HEK293 (cell line): ENCODE measurements around the gene CARNS1.

Source experiments
- CTCF ChIA-PET: fragments of 350-600 bp; formaldehyde crosslinking; extraction: SDS; loops from one replicate; lab custom pipeline; 2021; ENCODE audit warnings: antibody characterized with exemption; lab: Yijun Ruan, JAX
- POLR2A ChIA-PET: fragments of 300-600 bp; formaldehyde crosslinking; extraction: SDS; loops from one replicate; lab custom pipeline; 2020; ENCODE audit warnings: antibody characterized with exemption, inconsistent platforms; lab: Yijun Ruan, JAX
- H3K27ac ChIP-seq: fragments of 200-500 bp; sonication (Bioruptor generic); 2 replicates; pipeline ENCODE4 v1.5.1; 2014; ENCODE audit warnings: low read depth, low read length, control low read depth, inconsistent platforms; ENCODE audit errors: extremely low read depth
- H3K36me3 ChIP-seq, 2 experiments: fragments of 200-500 bp in 1 of 2; sonication (Bioruptor generic) in 1 of 2; 1 replicate in 1 of 2; 2 replicates in 1 of 2; pipeline ENCODE4 v1.5.1; 2014 to 2017; ENCODE audit warnings: inconsistent platforms in 2 of 2, low read length in 2 of 2; ENCODE audit not compliant: control insufficient read depth in 2 of 2, insufficient read depth in 1 of 2
- H3K4me1 ChIP-seq: fragments of 200-500 bp; sonication (Bioruptor generic); 2 replicates; pipeline ENCODE4 v1.5.1; 2014; ENCODE audit warnings: mild to moderate bottlenecking, low read length, inconsistent platforms; ENCODE audit not compliant: control insufficient read depth, insufficient read depth
- H3K4me3 ChIP-seq: 2 replicates; pipeline ENCODE4 v1.5.1; 2011; ENCODE audit warnings: low read depth, mild to moderate bottlenecking, control low read depth, low read length, moderate library complexity
- H3K9me3 ChIP-seq: fragments of 200-500 bp; sonication (Bioruptor generic); 2 replicates; pipeline ENCODE4 v1.5.1; 2014; ENCODE audit warnings: low read depth, low read length, inconsistent platforms; ENCODE audit not compliant: control insufficient read depth, insufficient read depth
- GLI2 ChIP-seq: fragments of 450-650 bp; formaldehyde crosslinking; IDR thresholded peaks from 2 replicates; pipeline ENCODE4; 2017; ENCODE audit warnings: missing biosample characterization, missing genetic modification characterization, low read depth, borderline replicate concordance
- ZBTB1 ChIP-seq: fragments of 450-650 bp; formaldehyde crosslinking; IDR thresholded peaks from 2 replicates; pipeline ENCODE4 v1.5.1; 2016; ENCODE audit warnings: missing biosample characterization, missing genetic modification characterization
- ZNF10 ChIP-seq: fragments of 450-650 bp; formaldehyde crosslinking; IDR thresholded peaks from 2 replicates; pipeline ENCODE4 v1.5.1; 2017; ENCODE audit warnings: missing biosample characterization, missing genetic modification characterization
- ZNF121 ChIP-seq: fragments of 450-650 bp; formaldehyde crosslinking; IDR thresholded peaks from 2 replicates; pipeline ENCODE4 v1.5.1; 2016; ENCODE audit warnings: missing biosample characterization, missing genetic modification characterization
- ZNF157 ChIP-seq: fragments of 450-650 bp; formaldehyde crosslinking; IDR thresholded peaks from 2 replicates; pipeline ENCODE4 v1.5.1; 2016; ENCODE audit warnings: missing biosample characterization, missing genetic modification characterization
- ZNF16 ChIP-seq: fragments of 450-650 bp; formaldehyde crosslinking; IDR thresholded peaks from 2 replicates; pipeline ENCODE4 v1.5.1; 2016; ENCODE audit warnings: low read depth, missing biosample characterization, missing genetic modification characterization
- ZNF169 ChIP-seq: fragments of 450-650 bp; formaldehyde crosslinking; IDR thresholded peaks from 2 replicates; pipeline ENCODE4 v1.5.1; 2016; ENCODE audit warnings: missing biosample characterization, missing genetic modification characterization
- ZNF214 ChIP-seq: fragments of 450-650 bp; formaldehyde crosslinking; IDR thresholded peaks from 2 replicates; pipeline ENCODE4 v1.5.1; 2017; ENCODE audit warnings: missing biosample characterization, mild to moderate bottlenecking, missing genetic modification characterization, borderline replicate concordance
- ZNF585B ChIP-seq: fragments of 450-650 bp; formaldehyde crosslinking; IDR thresholded peaks from 2 replicates; pipeline ENCODE4 v1.5.1; 2016; ENCODE audit warnings: missing biosample characterization, missing genetic modification characterization
- ZNF610 ChIP-seq: fragments of 450-650 bp; formaldehyde crosslinking; IDR thresholded peaks from 2 replicates; pipeline ENCODE4 v1.5.1; 2016; ENCODE audit warnings: missing biosample characterization, missing genetic modification characterization, borderline replicate concordance
- ZNF624 ChIP-seq: fragments of 450-650 bp; formaldehyde crosslinking; IDR thresholded peaks from 2 replicates; pipeline ENCODE4 v1.5.1; 2017; ENCODE audit warnings: missing biosample characterization, missing genetic modification characterization
- ZNF664 ChIP-seq: fragments of 450-650 bp; formaldehyde crosslinking; IDR thresholded peaks from 2 replicates; pipeline ENCODE4 v1.5.1; 2016; ENCODE audit warnings: missing biosample characterization, missing genetic modification characterization
- ZNF677 ChIP-seq: fragments of 450-650 bp; IDR thresholded peaks from 2 replicates; pipeline ENCODE4 v1.5.0; 2018; ENCODE audit warnings: missing biosample characterization, mild to moderate bottlenecking, missing genetic modification characterization, moderate library complexity
- ZNF704 ChIP-seq: fragments of 450-650 bp; formaldehyde crosslinking; IDR thresholded peaks from 2 replicates; pipeline ENCODE4 v1.5.1; 2016; ENCODE audit warnings: missing biosample characterization, missing genetic modification characterization
- ZNF747 ChIP-seq: fragments of 450-650 bp; formaldehyde crosslinking; IDR thresholded peaks from 2 replicates; pipeline ENCODE4 v1.5.1; 2016; ENCODE audit warnings: missing biosample characterization, missing genetic modification characterization
- ZNF768 ChIP-seq: fragments of 450-650 bp; formaldehyde crosslinking; IDR thresholded peaks from 2 replicates; pipeline ENCODE4 v1.5.1; 2018; ENCODE audit warnings: missing biosample characterization, mild to moderate bottlenecking, missing genetic modification characterization
- TF ChIP-seq, protein P1 (sequence below): fragments of 450-650 bp; formaldehyde crosslinking; IDR thresholded peaks from 2 replicates; pipeline ENCODE4 v1.5.1; 2016; ENCODE audit warnings: missing biosample characterization, missing genetic modification characterization, borderline replicate concordance
- TF ChIP-seq, protein P2 (sequence below): fragments of 450-650 bp; formaldehyde crosslinking; IDR thresholded peaks from 2 replicates; pipeline ENCODE4 v1.5.1; 2017; ENCODE audit warnings: missing biosample characterization, missing genetic modification characterization
- TF ChIP-seq, protein P3 (sequence below): fragments of 450-650 bp; formaldehyde crosslinking; IDR thresholded peaks from 2 replicates; pipeline ENCODE4 v1.5.1; 2016; ENCODE audit warnings: missing biosample characterization, missing genetic modification characterization
- TF ChIP-seq, protein P4 (sequence below): fragments of 450-650 bp; formaldehyde crosslinking; IDR thresholded peaks from 2 replicates; pipeline ENCODE4 v1.5.1; 2016; ENCODE audit warnings: missing biosample characterization, missing genetic modification characterization

Gene CARNS1

GRCh38 chr11:67458266-67458665, 42.8 kb downstream of the CARNS1 start:
- Histone ChIP-seq H3K4me3 (no peak overlapping the region), H3K36me3 (no peaks in the 10 kb centered on the region), H3K4me1 (no peaks in the 10 kb centered on the region), H3K9me3 (no peaks in the 10 kb centered on the region), H3K27ac (no peak overlapping the region)
- CTCF ChIA-PET: interaction anchor here (0.6 kb wide), 1 partner anchor 94 kb away, joined by 3 read pairs; no protein-coding TSS in a partner anchor
- POLR2A ChIA-PET: no interaction called here
- no peak for TF ChIP-seq ZNF121

DNA sequence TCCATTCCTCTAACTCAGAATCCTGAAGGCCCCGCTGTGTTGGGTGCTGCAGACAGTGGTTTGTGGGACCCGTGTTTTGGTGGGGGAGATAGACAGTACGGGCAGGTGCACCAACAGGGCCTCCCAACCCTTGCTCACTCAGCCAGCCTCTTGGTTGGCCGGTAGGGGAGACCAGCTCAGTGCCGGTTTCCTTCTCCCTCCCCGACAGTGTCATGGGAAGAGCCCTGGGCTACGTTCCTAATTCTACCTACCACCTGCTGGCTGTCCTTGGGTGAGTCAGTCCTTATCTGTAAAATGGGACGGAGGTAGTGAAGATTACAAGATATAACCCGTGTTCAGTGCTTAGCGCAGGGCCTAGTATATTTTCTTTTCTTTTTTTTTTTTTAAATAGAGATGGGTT, 47.7 kb downstream of the CARNS1 start:
- H3K4me1 ChIP-seq: no peaks in the 10 kb centered on the region; the same call in 1 of the 2 replicates
- no peak overlapping the region for H3K27ac ChIP-seq
- POLR2A ChIA-PET: interaction anchor here (0.7 kb wide), 2 partner anchors 87 to 1238 kb away, joined by 3 read pairs; no protein-coding TSS in a partner anchor
- H3K4me3 ChIP-seq: no peak overlapping the region
- TF ChIP-seq ZBTB1 (tag by site-specific recombination) (no peak), ZNF10 (tag by site-specific recombination) (no peak), ZNF169 (tag by site-specific recombination) (no peak), ZNF747 (tag by site-specific recombination) (no peak), ZNF610 (no peak), GLI2 (no peak), ZNF624 (tag by site-specific recombination) (no peak), ZNF664 (tag by site-specific recombination) (no peak), ZNF768 (tag by site-specific recombination) (no peak), ZNF677 (tag by site-specific recombination) (no peak), ZNF704 (tag by site-specific recombination) (no peak), ZNF16 (tag by site-specific recombination) (no peak), ZNF214 (tag by site-specific recombination) (no peak), ZNF585B (tag by site-specific recombination) (no peak), ZNF157 (tag by site-specific recombination) (no peak)
- TF ChIP-seq, protein P1, sequence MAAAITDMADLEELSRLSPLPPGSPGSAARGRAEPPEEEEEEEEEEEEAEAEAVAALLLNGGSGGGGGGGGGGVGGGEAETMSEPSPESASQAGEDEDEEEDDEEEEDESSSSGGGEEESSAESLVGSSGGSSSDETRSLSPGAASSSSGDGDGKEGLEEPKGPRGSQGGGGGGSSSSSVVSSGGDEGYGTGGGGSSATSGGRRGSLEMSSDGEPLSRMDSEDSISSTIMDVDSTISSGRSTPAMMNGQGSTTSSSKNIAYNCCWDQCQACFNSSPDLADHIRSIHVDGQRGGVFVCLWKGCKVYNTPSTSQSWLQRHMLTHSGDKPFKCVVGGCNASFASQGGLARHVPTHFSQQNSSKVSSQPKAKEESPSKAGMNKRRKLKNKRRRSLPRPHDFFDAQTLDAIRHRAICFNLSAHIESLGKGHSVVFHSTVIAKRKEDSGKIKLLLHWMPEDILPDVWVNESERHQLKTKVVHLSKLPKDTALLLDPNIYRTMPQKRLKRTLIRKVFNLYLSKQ (tag by site-specific recombination): no peak
- TF ChIP-seq, protein P2, sequence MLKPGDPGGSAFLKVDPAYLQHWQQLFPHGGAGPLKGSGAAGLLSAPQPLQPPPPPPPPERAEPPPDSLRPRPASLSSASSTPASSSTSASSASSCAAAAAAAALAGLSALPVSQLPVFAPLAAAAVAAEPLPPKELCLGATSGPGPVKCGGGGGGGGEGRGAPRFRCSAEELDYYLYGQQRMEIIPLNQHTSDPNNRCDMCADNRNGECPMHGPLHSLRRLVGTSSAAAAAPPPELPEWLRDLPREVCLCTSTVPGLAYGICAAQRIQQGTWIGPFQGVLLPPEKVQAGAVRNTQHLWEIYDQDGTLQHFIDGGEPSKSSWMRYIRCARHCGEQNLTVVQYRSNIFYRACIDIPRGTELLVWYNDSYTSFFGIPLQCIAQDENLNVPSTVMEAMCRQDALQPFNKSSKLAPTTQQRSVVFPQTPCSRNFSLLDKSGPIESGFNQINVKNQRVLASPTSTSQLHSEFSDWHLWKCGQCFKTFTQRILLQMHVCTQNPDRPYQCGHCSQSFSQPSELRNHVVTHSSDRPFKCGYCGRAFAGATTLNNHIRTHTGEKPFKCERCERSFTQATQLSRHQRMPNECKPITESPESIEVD (tag by site-specific recombination): no peak
- TF ChIP-seq, protein P3, sequence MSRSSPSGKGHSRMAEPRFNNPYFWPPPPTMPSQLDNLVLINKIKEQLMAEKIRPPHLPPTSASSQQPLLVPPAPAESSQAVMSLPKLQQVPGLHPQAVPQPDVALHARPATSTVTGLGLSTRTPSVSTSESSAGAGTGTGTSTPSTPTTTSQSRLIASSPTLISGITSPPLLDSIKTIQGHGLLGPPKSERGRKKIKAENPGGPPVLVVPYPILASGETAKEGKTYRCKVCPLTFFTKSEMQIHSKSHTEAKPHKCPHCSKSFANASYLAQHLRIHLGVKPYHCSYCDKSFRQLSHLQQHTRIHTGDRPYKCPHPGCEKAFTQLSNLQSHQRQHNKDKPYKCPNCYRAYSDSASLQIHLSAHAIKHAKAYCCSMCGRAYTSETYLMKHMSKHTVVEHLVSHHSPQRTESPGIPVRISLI (tag by site-specific recombination): no peak
- TF ChIP-seq, protein P4, sequence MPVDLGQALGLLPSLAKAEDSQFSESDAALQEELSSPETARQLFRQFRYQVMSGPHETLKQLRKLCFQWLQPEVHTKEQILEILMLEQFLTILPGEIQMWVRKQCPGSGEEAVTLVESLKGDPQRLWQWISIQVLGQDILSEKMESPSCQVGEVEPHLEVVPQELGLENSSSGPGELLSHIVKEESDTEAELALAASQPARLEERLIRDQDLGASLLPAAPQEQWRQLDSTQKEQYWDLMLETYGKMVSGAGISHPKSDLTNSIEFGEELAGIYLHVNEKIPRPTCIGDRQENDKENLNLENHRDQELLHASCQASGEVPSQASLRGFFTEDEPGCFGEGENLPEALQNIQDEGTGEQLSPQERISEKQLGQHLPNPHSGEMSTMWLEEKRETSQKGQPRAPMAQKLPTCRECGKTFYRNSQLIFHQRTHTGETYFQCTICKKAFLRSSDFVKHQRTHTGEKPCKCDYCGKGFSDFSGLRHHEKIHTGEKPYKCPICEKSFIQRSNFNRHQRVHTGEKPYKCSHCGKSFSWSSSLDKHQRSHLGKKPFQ: no peak
- CTCF ChIA-PET: interaction anchor here (0.6 kb wide), 1 partner anchor 34 kb away, joined by 4 read pairs; no protein-coding TSS in a partner anchor
- no peaks in the 10 kb centered on the region for H3K36me3 ChIP-seq
- H3K9me3 ChIP-seq: no peaks in the 10 kb centered on the region
